NB4 (cell line): Measurements from ENCODE around the gene ASPHD2.

Source experiments
- MYC ChIP-seq: IDR thresholded peaks from 2 replicates; pipeline ENCODE4 v1.6.1; 2011; ENCODE audit warnings: low read depth, low read length
- POLR2A ChIP-seq: IDR thresholded peaks from 2 replicates; pipeline ENCODE4 v1.6.1; 2011; ENCODE audit warnings: mild to moderate bottlenecking; ENCODE audit not compliant: insufficient read length; ENCODE audit errors: extremely low read depth
- TF ChIP-seq, protein P1 (sequence below): IDR thresholded peaks from one replicate; pipeline ENCODE4 v1.5.1; 2012; ENCODE audit warnings: low read depth, low read length
- TF ChIP-seq, protein P2 (sequence below): IDR thresholded peaks from 2 replicates; pipeline ENCODE4 v1.6.1; 2011; ENCODE audit warnings: low read depth, low read length

GRCh38 chr22:26457661-26458272 lies 28.7 kb downstream of the ASPHD2 start:
- TF ChIP-seq POLR2A (no peak), MYC (no peak)
- TF ChIP-seq, protein P1, sequence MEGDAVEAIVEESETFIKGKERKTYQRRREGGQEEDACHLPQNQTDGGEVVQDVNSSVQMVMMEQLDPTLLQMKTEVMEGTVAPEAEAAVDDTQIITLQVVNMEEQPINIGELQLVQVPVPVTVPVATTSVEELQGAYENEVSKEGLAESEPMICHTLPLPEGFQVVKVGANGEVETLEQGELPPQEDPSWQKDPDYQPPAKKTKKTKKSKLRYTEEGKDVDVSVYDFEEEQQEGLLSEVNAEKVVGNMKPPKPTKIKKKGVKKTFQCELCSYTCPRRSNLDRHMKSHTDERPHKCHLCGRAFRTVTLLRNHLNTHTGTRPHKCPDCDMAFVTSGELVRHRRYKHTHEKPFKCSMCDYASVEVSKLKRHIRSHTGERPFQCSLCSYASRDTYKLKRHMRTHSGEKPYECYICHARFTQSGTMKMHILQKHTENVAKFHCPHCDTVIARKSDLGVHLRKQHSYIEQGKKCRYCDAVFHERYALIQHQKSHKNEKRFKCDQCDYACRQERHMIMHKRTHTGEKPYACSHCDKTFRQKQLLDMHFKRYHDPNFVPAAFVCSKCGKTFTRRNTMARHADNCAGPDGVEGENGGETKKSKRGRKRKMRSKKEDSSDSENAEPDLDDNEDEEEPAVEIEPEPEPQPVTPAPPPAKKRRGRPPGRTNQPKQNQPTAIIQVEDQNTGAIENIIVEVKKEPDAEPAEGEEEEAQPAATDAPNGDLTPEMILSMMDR: no peak
- TF ChIP-seq, protein P2, sequence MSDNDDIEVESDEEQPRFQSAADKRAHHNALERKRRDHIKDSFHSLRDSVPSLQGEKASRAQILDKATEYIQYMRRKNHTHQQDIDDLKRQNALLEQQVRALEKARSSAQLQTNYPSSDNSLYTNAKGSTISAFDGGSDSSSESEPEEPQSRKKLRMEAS: no peak
